ENCODE data around the gene SPAG6.
"Not testable (repeated sequence)": the region's sequence is repeated elsewhere in the genome, so short reads cannot be mapped to it uniquely, and the experiment has no call there.

SPAG6 gene

DNA sequence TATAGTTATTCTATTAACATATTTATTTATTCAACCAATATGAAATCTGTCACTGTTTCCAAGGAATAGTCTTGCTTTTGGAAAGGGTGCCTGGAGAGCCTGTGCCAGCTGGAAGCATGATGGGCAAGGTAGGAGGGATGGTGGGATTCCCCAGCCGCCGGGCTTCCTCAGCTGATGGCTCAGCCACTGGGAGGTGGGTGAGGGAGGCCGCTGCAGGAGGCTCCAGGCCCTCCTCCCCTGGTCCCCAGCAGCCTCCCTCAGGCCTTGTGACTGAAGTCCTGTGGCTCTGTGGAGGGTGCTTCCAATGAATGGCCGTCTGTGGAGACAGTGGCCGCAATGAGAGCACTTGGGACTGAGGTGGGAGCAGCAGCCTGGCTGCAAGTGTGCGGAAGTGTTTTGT, 27.0 kb downstream of the SPAG6 start:
- no peak for DNase-seq (ENCODE audit: low read depth)

DNA sequence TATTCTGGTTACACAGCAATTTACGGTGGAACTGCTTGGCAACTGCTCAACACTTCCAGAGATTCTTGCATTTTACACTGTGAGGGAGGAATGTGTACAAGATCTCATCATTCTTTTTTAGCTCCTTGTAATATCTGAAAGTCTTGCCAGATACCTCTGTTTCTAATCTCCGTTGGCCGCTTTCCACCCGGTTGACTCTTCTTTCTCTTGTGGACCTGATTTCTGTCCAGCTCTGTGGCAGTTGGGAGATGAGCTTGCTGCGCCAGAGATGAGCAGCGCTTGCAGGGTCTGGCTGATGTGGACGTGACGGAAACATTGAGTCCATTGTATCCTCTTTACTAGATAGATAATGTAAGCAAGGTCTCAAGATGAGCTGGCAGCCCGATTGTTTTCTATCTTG, 27.6 kb downstream of the SPAG6 start:
- DNase-seq (ENCODE audit: low read depth) = no peak

GRCh38 chr10:22374489-22375126, 29.3 kb downstream of the SPAG6 start:
- no peak for DNase-seq (ENCODE audit: low read depth)

DNA sequence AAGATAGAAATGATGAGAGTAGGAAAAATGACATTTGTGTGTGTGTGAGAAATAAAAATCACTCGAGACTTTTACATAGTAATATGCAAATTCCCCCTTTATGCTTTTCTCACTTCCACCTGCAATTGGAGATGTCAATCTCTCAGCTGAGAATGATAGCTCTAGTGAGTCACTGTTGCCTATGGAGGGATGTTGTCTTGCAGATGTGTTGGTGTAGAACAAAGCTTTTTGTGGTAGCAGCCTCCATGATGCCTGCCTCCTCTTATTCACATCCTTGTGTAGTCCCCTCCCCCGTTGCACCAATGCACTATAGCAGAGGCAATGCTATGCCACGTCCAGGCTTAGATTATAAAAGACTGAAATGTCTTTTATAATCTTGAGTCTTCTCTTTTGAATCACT, 33.8 kb downstream of the SPAG6 start:
- no peak for DNase-seq (ENCODE audit: low read depth)

DNA sequence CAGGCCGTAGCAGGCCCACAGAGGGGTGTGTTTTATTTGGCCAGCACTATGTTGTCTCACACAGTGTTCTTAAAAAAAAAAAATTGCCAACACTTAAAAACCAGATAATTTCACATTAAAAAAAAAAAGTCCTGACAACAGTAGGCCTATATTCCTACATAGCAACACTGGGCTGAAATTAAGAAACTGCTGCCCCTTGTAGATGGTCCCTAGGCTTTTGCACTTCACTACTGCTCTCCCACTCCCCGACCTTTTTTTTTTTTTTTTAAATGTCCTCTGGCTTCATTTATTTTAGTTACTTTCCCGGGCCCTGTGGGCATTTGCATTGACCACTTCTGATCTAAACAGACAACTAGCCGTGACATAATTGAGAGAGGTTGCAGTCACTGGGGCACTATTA, 36.0 kb downstream of the SPAG6 start:
- DNase-seq (ENCODE audit: low read depth) = no peak

DNA sequence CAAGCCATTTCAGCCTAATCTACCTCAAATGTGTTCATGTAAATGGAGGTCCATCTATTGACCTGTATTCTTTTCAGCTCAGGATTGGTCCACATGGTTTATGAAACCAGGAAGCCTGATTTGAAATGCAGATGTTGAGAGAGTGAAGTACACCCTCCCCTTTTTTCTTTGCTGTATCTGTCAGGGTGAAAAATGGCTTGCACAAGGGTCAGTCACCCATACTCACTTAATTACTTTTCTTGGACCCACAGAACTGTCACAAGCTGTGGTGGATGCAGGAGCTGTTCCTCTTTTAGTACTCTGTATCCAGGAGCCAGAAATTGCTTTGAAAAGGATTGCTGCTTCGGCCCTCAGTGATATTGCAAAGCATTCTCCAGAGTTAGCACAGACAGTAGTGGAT, 41.2 kb downstream of the SPAG6 start:
- no peak for DNase-seq (ENCODE audit: low read depth)

DNA sequence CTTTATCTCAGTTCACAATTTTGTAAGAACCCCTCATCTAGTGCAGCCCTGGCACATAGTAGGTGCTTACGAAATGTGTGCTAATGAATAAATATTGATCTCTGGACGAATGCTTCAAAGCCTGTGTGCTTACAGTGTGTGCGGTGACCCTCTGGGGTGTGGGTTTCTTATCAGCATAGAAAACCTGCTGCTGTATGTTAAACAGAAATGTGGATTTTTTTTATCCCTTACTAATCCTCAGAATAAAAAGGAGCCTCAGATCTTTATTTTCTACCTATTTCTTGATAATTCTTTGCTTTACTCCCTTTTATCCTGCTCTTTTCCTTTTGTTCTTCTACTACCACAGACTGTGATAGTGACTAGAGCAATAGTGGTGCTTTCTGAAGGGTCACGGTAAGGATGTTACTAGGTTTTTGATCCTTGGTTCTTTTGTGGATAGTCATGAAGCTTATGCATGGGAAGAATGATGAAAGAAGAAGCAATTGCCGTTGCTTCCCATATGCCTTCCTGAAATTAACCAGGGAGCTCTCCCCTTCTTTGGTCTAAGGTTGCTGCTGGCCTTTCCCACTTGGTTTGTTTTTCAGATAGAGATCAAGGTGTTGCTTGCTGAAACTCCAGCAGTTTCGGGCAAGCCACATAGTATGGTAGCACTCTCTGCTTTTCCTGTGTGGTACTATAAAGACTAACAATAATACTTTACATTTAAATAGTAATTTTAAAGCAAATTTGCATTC, 44.7 kb downstream of the SPAG6 start:
- no peak for DNase-seq (ENCODE audit: low read depth)

- DNase-seq (ENCODE audit: low read depth) = no peak
Measured at GRCh38 chr10:22391600-22391999, 46.3 kb downstream of the SPAG6 start.

GRCh38 chr10:22396195-22396594, 50.9 kb downstream of the SPAG6 start:
- DNase-seq (ENCODE audit: low read depth) = not testable (repeated sequence)

DNA sequence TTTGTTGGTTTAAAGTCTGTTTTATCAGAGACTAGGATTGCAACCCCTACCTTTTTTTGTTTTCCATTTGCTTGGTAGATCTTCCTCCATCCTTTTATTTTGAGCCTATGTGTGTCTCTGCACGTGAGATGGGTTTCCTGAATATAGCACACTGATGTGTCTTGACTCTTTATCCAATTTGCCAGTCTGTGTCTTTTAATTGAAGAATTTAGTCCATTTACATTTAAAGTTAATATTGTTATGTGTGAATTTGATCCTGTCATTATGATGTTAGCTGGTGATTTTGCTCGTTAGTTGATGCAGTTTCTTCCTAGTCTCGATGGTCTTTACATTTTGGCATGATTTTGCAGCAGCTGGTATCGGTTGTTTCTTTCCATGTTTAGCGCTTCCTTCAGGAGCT, 61.6 kb downstream of the SPAG6 start:
- not testable (repeated sequence) for DNase-seq (ENCODE audit: low read depth)

DNA sequence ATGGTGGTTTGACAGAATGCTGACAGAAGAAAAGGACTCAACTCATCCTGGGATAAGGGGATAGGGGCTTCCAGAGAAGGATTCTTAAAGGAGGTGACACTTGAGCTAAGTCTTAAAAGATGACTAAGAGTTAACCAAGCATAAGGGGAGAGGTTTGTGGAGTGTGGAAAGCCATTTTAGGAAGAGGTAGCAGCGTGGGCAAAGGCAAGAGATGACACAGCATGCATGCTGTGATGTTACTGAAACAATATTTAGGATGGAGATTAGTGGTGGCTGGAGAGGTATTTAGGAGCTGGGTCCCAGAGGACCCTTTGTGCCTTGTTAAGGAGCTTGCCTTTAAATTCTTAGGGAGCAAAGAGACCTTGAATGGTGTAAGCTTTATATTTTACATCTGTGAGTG, 65.1 kb downstream of the SPAG6 start:
- no peak for DNase-seq (ENCODE audit: low read depth)

DNA sequence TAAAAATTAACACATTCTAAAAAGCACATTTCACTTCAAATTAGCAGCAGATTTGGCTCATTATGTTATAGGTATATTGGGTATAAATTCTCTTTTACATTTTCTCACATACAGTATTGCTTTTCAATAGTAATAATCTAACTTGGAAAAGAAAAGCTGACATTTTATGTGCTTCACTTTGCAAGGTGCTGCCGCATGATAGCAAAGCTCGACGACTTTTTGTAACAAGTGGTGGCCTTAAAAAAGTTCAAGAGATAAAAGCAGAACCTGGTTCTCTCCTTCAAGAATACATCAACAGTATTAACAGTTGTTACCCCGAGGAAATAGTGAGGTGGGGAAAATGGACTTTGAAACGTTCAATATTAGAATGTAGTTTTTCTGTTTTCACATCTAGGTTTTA, 65.5 kb downstream of the SPAG6 start:
- DNase-seq (ENCODE audit: low read depth) = no peak

GRCh38 chr10:22414146-22414545, 68.8 kb downstream of the SPAG6 start:
- no peak for DNase-seq (ENCODE audit: low read depth)

- DNase-seq (ENCODE audit: low read depth) = no peak
Measured at GRCh38 chr10:22415072-22415471, 69.8 kb downstream of the SPAG6 start.

DNA sequence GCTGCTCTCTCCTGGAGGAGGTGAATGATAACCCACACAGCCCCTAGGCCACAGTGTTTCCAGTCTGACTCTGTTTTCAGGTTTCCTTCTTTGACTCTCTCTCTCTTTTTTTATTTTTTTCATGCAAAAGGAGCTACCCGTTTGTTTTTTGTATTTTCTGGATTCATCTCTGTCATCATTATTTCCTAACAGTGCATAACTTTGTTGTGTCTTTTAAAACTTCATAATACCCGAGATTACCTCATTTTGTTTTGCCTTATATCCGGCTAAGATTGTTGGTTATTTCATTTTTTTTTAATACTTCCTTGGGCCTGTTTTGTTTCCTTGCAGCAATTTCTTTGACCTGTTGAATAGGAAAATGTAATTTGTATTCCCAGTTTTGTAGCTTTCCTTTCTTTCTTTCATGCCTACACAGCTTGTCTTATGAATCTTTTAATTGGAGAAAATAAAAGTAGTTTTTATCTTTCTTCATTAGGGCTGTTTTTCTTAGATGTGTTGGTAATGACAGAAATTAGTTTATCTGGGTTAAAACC, 72.5 kb downstream of the SPAG6 start:
- DNase-seq (ENCODE audit: low read depth) = no peak

DNA sequence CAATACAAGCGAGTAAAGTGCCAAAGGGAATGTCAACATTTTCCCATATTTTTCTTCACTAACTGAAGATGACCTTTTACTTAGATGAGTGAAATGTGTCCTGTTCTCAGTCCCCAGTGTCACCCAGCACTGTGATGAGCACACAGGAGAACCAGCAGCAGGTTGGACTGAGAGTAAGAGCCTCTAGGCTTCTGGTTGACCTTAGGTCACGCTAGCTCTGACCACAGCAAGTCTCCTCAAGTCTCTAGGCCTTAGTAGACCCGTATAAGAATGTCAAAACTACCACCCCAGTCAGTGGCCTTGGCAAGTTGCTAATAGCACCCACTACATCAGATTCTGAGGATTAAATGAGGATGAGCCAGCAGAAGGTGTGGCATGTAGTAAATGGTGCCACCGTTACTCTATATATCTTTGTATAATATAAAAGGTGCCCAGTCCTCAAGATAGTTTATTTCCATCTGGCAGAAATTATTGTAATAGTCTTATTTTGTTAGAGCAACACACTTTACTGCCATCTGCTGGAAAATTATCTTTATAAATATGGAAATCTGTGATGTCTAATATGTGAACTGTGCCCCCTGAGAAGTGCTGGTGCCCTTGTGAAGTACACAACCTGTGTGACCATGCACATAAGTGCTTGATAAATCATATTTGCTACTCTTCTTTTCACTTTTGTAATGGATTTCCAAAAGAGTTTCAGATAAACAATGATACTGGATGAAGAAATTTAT, 75.7 kb downstream of the SPAG6 start:
- no peak for DNase-seq (ENCODE audit: low read depth)

DNA sequence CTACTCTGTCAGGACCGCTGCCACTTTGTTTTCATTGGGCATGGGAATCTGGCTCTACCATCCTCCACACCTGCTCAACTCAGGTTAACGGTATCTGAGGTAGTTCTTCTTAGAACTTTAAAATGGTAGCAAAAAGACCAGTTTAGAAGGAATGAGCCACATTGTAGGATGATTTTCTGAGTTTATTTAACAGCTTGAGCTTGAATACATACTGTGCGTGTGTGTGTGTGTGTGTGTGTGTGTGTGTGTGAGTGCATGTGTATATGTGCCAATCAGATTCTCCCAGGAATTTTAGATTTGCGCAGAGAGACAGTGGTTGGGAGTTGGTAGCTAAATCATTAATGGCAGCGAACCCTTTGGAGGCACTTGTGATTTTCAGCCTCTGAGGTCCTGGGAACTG, 81.4 kb downstream of the SPAG6 start:
- DNase-seq (ENCODE audit: low read depth) = no peak

DNA sequence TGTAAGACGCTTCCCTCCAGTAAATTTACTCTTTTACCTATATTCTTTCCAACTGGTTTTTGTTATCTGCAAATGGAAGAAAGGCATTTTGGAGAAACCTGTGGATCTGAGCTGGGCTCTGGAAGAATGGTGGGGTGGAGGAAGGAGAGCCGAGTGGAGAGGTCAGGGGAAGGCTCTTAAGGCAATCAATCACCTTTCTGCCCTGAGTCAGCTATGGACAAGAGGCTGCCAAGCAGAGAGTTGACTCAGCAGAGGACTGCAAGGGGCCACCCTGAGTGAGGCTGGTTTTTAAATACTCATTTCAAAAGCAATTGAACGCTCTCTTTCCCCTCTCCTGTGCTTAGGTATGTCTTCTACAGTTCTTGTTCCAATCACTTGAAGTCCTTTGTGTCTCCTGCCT, 81.8 kb downstream of the SPAG6 start:
- no peak for DNase-seq (ENCODE audit: low read depth)

DNA sequence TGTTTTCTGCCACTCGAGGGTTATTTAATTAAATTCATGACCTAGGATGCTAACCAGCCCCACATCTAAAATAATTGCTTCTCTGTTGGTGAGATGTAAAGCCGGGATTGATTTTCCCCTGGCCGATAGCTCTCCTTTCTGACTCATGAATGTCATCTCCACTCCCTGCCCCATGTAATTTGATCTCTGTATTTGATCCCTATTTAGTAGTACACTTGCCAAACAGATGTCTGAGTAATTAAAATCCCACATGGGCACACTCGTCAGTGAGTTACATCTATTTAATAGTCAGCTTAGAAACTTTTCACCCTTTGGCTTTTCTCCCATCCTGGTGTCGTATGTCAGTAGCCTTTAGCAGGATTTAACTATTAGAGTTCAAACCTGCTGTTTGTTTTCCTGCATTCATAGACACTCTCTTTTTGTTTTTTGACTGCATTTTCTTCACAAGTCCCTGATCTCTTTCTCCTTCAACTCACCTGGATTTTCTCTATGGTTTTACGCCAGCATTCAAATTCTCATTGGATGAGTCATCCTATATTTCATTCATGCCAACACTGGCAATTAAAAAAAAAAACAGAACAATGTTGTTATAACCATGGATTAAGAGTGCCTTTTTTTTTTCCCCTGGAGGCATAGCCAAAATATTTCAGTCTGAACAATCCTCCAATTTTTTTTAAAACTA, 82.7 kb downstream of the SPAG6 start:
- DNase-seq (ENCODE audit: low read depth) = no peak

DNA sequence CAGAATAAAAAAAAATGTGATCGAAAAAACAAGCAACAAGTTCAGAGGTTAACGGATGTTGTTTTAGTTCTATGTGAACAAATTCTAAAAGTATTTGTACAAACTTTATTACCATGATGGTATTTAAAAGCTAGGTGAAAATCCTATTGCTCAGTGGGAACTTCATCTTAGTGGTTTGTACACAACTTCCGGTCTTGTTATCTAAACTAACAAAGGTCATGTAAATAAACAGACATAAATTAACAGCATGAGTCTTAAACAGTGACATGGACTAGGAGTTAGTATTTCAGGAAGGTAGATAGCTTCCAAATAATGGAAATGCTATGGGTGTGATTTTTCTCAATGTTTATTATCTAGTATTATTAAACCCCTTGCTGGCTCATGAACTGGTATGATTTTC, 83.8 kb downstream of the SPAG6 start:
- no peak for DNase-seq (ENCODE audit: low read depth)

DNA sequence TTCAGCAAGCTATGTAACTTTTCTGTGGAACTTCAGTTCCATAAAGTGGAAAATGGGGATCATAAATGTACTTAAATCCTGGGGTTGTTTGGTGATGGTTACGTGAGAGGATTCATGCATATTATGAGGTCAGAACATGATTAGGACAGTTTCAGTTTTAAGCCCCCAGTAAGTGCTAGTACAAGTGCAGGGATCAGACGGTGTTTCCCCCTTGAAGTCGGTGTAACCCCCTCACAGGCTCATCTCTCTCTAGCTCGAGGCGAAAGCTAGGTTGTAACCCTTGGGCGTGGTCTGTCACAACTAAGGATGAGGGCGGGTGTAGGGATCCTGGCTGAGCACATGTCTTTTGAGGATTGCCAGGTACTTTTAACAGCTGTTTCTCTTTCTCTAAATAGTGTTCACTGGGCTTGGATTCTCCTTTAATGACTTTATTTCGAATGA, 84.7 kb downstream of the SPAG6 start:
- DNase-seq (ENCODE audit: low read depth) = no peak

- no peak for DNase-seq (ENCODE audit: low read depth)
Measured at GRCh38 chr10:22433875-22434274, 88.6 kb downstream of the SPAG6 start.
